Left ventricle myocardium superior (tissue), 1 donor: ENCODE measurements around the gene DLGAP5. TPM values are rescaled to one million over a fixed set of nuclear protein-coding genes. Genes with fewer than 3 reads are reported as not detected.

ENCODE experiments used
- ATAC-seq: fragments of 200-7000 bp; cut with Tn5 transposase; one replicate; pipeline ENCODE4 v1.9.1; 2020; ENCODE audit warnings: mild to moderate bottlenecking, moderate library complexity
- DNase-seq: peaks from one replicate; pipeline ENCODE4 v3.0.0-alpha.2; 2020
- intact Hi-C: fragments of 100-400 bp; cut with micrococcal nuclease; formaldehyde crosslinking; loops from one replicate; pipeline ENCODE4 v1.11.0; 2022
- long read RNA-seq: library from polyadenylated mRNA; unstranded; transcript quantifications from one replicate; pipeline ENCODE4 v2.0.0, GENCODE V29; 2021
- total RNA-seq: library from RNA; stranded (reverse); fragmentation: NEBNext Ultra II Directional; extraction: Animal tissue kit (Norgen Biotek cat#: 25700); gene quantifications from one replicate; pipeline ENCODE4 v1.2.1, GENCODE V29; 2021
- donor health status: DM: no; HTN: yes; CAD: no; lungs with severe emphysema.

DLGAP5 gene, protein sequence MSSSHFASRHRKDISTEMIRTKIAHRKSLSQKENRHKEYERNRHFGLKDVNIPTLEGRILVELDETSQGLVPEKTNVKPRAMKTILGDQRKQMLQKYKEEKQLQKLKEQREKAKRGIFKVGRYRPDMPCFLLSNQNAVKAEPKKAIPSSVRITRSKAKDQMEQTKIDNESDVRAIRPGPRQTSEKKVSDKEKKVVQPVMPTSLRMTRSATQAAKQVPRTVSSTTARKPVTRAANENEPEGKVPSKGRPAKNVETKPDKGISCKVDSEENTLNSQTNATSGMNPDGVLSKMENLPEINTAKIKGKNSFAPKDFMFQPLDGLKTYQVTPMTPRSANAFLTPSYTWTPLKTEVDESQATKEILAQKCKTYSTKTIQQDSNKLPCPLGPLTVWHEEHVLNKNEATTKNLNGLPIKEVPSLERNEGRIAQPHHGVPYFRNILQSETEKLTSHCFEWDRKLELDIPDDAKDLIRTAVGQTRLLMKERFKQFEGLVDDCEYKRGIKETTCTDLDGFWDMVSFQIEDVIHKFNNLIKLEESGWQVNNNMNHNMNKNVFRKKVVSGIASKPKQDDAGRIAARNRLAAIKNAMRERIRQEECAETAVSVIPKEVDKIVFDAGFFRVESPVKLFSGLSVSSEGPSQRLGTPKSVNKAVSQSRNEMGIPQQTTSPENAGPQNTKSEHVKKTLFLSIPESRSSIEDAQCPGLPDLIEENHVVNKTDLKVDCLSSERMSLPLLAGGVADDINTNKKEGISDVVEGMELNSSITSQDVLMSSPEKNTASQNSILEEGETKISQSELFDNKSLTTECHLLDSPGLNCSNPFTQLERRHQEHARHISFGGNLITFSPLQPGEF
- 0.35 TPM for total RNA-seq
- long read RNA-seq: 0 reads

DNA sequence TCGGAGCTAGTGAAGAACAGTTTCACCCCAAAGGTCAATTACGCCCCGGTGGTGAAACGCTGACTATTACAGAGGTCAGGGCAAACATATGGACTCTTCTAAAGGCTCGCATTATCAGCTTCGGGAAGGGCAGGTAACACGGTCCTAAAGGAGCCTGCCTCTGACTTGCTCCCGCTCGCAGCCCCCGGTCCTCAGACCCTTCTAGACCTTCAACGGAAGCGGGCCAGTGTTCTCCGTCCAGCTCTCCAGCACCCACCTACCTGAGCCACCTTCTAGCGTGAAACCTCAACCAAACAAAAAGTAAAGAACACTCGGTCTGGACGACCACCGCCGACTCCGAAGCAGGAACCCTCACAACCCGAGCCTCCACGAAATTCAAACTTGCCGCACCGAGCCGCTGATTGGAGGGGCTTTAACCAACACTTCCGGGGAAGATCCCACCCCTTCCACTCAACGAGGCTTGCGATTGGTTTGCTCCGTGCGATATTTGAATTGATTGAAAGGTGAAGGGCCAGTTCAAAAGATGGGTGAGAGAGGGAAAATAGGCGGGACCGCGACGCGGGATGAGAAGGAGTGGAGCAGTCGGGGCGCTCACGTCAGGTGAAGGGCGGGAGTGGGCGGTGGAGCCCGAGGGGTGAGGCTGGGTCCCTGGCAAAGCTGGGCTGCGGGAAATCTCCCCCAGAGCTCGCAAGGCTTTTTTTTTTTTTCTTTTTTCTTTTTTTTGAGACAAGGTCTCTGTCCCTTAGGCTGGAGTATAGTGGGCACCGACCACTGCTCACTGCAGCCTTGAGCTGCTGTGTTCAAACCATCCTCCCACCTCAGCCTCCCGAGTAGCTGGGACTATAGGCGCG lies at the start of gene DLGAP5:
TSS of gene DLGAP5 (minus strand) at position 383 of the 851 bp plus-strand sequence. CDS start 2,406 bp downstream, outside the sequence.
- DNase-seq (peak; percentile 92), ATAC-seq (peak; percentile 99)
- intact Hi-C loops: no loop called here

DNA sequence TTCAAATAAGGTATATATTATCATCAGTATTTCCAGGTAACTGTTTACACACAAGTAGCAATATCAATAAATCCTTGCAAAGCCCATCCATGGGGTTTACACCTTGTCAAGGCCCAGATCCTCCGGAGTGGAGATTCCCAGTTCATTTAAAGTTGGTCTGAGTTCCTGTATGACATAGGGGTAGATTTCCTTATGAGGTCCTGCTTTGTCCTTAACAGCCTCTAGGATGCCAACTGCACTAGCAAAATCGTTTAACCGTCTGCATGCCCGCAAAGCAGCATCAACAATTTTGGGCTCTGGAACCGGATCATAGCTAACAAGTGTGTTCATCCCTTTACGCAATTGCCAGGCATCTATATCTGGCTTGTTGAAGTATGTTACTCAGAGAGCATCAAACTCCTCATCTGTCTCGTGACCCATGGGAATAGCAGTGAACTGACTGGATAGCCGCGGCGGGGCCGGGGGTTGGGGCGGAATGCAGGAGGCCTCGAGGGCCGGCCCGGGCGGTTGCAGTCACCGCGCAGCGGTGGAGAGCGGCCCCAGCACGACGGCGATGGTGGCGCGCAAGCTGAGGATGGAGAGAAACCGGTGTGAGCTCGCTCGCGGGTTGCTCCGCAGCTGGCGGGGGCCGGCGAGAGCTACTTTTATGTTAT lies 49.3 kb upstream of the DLGAP5 start:
- intact Hi-C loops: no loop called here
- peak; percentile 50 for ATAC-seq
- DNase-seq: no peak

DNA sequence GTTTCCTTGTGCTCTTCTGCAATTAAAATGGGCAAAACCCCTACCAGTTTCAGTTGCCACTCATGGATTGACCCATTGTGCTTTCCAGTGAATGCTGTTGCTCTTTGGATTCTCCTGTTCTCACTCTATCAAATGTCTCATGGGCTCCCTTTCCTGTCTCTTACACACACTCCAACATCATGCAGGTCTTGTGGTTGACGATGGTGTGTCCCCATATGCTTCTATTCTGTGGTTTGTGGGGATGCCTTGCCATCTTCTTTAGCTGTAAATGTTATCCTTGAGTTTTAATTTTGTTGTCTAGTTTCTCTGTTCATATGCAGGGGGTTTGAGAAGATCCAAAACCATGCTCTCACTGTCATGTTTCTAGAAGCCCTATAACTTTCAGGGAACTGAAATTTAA lies 47.9 kb upstream of the DLGAP5 start:
- ATAC-seq (no peak), DNase-seq (no peak)
- intact Hi-C loops: no loop called here

DNA sequence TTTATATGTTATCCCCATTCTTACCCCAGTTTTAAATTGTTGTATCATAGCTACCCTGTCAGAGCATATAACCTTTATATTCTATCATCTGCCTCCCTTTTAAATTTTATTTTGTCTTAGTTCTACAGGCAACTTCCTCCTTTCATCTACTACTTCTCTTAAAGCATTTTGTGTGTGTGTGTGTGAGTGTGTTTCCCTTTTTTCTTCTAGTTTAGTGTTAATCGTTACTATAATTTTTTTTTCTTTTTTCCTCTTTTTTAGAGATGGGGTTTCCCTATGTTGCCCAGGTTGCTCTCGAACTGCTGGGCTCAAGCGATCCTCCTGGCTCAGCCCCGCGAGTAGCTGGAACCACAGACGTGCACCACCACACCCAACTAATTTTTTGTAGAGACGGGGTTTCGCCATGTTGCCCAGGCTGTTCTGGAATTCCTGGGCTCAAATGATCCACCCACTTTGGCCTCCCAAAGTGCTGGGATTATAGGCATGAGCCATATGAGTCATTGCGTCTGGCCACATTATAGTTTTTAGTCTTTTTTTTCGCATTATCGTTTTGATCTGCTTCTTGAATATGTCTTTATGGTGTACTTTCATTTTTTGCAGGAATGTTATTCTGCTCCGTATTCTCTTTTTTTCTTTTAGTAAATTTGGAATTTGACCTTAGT lies 46.8 kb upstream of the DLGAP5 start:
- intact Hi-C loops: no loop called here
- no peak for DNase-seq
- no peak for ATAC-seq

DNA sequence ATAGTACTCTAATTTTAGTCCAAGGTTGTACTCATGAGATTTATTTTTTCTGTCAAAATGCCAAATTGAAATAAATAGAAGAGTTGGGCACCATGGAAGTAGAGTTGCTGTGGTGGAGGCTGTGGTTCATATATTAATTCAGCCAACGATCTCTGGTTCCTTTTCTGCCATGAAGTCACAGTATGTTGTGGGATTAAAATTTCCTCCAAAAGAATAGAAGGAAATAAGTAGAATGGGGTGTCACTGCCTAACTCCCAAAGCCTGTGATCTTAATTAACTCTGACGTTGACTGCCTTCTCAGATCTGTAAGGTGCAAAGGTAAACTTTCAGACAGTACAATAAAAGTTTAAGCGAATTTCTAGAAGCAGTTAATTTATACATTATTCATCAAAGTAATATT lies 42.2 kb upstream of the DLGAP5 start:
- intact Hi-C loops: no loop called here

DNA sequence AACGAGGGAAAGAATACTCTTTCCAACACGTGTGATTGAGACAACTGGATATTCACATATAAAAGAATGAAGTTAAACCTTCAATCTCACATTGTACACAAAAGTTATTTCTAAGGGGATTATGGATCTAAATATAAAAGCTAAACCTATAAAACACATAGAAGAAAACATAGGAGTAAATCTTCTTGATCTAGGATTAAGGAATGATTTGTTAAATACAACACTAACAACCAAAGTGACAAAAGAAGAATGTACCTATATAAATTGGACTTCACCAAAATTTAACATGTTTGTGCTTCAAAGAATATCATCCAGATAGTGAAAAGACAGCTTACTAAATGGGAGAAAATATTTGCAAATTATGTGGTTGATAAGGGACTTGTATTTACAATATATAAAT lies 36.9 kb upstream of the DLGAP5 start:
- ATAC-seq: no peak

More for the DNA sequence above, 42.2 kb upstream of the DLGAP5 start:
- DNase-seq (no peak), ATAC-seq (peak; percentile 14)

DNA sequence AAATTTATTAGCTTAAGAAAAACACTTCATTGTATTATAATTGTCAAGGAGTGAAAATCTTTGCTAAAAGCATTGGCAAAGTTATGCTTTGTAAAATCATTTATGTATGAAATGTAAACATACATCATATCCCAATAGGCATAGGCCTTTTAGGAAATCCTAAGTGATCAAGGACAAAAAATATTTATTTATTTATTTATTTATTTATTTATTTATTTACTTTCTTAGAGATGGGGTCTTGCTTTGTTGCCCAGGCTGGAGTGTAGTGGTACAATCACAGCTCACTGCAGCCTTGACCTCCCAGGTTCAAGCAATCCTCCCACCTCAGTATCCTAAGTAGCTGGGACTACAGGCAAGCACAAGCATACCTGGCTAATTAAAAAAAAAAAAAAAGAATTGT lies 32.0 kb upstream of the DLGAP5 start:
- DNase-seq (no peak), ATAC-seq (no peak)
- intact Hi-C loops: no loop called here

More for the DNA sequence above, 36.9 kb upstream of the DLGAP5 start:
- DNase-seq: no peak
- intact Hi-C loops: no loop called here

DNA sequence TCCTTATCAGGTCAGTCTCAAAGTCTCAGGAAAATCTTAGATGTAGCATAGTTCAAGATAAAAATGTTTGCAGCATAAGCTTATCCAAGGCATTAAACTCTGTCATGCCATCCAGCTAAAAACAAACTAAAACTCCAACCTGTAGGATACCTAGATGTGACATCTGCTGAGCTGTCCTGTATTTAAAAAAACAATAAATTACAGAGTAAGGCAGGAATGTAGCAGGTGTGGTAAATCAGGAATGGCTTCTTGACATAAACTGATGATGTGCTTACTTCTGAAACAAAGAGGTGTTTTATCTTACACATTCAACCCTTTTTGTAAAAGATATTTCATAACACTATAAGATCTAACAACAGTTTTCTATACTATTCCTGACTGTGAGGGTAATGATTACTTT lies 30.6 kb upstream of the DLGAP5 start:
- ATAC-seq (no peak), DNase-seq (no peak)
- intact Hi-C loops: no loop called here

DNA sequence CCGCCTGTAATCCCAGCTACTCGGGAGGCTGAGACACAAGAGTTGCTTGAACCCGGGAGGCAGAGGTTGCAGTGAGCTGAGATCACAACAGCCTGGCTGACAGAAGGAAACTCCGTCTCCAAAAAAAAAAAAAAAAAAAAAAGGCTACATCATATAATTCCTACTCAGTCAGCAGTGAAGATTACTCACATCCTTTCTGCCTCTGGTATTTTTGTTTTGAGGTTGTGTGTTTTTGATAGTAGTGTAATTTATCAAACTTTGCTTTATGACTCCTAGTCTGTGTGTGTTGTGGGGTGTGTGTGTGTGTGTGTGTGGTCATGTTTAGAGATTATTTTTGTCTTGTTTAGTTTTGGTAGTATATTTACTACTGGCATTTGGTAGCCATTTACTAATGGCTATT lies 29.8 kb upstream of the DLGAP5 start:
- intact Hi-C loops: no loop called here
- ATAC-seq (no peak), DNase-seq (no peak)

DNA sequence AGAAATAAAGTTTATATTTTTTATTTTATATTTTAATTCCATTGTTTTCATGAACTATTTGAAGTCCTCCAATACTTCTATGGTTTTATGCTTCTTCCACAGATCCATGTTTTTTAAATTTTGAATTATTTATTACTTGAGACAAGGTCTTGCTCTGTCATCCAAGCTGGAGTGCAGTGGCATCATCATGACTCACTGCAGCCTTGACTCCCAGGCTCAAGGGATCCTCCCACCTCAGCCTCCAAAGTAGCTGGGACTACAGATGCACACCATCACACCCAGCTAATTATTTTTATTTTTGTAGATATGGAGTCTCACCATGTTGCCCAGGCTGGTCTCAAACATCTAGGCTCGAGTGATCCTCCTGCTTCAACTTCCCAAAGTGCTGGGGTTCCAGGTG lies 28.8 kb upstream of the DLGAP5 start:
- no peak for ATAC-seq
- intact Hi-C loops: no loop called here
- DNase-seq: no peak

DNA sequence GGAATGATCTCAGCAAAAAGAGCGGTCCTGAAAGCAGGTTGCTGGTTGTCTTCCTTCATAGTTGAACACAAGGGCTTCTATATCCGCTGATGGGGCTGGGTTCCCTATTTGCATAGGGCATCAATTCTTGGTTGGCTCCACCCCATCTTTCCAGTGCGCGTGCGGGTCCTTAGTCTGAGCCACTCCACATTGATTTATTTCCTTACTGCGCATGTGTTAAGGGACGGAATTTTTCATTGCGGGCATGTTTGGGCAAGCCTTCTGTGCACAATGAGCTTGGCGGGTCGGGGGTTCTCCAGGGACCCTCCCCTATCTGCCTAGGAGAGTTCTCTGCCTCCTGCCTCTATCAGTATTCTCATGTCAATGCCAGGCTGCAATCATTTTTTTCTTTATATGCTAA lies 21.2 kb upstream of the DLGAP5 start:
- DNase-seq: no peak
- intact Hi-C loops: no loop called here
- no peak for ATAC-seq

DNA sequence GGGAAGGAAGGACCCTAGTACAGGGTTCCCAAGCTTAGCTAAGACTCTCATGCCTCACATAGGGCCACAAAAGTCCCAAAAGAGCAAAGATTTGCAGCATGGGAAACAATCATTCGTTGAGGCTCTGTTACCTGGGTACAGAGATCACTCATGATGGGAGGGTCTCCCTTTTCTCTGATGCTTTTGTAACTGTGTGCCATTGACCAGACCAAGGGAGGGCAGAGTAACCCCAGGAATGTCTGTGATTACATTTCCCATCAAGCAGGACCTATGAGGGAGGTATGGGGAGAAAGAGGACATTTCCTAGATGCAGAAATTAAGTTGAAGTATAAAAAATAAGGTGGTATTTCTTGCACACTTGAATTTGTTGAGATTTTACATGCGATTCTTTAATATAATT lies 16.4 kb upstream of the DLGAP5 start:
- ATAC-seq: no peak
- intact Hi-C loops: no loop called here
- no peak for DNase-seq

DNA sequence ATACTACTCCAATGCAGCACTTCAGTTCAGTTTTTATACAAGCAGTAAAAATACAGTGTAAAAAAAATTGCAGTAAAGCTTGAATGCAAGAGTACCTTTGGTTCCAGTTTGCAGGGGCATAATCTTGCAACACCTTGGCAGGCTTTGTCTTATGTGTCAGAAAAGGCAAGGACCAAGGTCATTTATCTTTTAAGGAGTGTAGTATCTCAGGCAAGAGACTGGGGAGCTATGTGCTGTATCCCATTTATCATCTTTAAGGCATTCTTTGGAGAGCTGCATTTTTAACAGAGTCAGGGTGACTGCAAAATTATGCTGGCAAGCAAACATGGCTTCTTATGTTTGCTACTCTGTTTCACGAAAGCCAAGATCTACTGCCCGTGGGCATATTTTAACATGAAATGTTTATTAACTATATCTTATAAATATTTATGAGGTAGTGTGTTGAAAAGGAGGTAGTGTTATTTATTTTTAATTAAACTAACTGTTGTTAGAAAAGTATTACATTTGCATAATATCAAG lies 14.8 kb upstream of the DLGAP5 start:
- ATAC-seq: no peak

DNA sequence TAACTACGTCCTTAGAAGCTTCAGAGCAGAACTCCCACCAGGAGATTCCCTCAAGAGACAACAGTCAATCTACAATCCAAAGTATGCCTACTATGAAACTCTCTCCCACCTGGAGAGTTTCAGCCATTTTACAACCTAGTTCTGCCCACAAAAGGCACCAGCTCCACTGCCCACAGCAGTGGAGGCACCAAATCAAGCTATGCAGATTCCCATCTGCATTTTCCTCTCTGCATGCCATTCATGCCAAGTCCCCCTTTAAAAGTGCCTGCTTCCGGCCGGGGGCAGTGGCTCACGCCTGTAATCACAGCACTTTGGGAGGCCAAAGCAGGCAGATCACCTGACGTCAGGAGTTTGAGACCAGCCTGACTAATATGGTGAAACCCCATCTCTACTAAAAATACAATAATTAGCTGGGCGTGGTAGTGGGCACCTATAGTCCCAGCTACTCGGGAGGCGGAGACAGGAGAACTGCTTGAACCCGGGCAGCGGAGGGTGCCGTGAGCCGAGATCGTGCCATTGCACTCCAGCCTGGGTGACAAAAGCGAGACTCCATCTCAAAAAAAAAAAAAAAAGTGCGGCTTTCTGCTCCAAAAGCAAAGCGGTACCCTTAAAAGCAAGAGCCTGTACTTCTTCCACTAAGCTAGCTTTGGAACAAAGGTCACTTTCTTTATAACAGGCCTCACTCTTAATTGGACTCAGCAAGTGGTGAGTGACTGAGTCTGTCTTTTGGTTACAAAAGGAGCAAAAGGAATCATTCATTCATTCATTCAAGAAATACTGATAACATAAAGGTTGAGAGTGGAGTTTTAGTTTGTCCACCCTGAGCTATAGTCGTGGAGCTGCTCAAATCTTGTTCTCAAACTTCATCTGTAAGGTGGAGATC lies 10.1 kb upstream of the DLGAP5 start:
- ATAC-seq (no peak), DNase-seq (no peak)
- intact Hi-C loops: no loop called here

More for the DNA sequence above, 14.8 kb upstream of the DLGAP5 start:
- no peak for DNase-seq
- intact Hi-C loops: no loop called here

DNA sequence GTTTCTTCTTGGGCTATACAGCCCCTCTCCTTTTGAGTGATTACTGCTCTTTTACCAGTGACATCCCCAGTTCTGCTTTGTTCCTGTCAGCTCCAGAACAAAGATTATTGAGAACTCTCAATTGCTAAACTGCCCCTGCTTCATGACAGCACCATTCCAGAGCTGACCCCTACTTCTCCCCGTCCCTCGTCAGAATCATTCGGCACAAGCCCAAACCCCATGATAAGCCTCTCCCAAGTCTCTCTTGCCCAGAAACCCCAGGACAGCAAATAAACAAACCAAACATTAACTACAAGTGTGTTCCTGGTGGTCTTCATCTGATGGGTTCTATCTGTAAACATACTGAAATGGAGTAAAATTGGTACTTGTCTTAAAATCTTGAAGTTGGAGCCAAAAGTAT lies 9.3 kb upstream of the DLGAP5 start:
- no peak for DNase-seq
- ATAC-seq: no peak
- intact Hi-C loops: no loop called here

DNA sequence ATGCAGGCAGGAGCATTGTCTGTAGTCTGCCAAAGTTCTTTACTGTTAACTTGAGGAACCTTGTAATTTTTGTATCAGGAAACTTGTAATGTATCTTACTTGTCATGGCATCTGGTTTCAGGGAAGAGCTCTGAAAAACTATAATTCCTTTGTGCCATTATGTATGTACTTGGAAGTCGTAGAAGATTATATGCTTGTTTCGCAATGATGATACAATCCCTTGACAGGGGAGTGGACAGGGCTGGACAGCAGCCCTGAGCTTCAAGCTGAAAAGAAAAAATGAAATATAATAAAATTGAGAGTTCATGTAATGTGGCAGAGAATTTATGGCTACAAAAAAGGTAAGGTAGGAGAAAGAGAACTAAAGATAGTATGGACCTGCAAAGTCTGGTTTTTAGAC lies 7.4 kb upstream of the DLGAP5 start:
- DNase-seq (no peak), ATAC-seq (no peak)
- intact Hi-C loops: no loop called here

DNA sequence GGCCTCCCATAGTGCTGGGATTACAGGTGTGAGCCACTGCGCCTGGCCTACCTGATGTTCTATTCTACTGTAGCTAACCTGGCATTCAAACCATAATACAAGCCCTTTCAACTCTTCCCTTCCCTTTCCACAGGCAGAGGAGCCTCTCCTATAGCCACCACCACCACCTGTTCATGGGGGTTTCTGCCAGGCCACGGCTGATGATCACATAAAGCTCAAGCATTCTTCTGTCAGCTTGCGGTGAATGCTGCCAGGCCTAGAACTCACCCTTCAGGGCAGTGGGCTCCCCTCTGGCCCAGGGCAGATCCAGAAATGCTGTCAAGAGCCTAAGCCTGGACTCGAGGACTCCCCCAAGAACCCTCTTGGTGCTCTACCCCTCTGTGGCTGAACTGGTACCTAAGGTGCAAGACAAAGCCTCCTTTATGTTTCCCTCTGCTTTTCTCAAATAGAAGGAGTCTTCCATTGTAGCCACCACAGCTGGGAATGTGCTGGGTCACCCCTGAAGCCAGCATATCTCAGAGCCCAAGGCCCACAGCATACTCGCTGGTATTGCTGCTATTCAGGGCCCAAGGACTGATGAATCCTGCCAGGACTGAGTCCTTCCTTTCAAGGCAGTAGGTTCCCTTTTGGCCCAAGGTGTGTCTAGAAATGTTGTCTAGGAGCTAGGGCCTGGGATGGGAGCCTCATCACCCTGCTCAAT lies 3.4 kb upstream of the DLGAP5 start:
- intact Hi-C loops: no loop called here
- DNase-seq: no peak
- no peak for ATAC-seq
